Gastroesophageal sphincter (tissue), 4 donors: Measurements from ENCODE around the gene NFKB1. TPM values are rescaled to one million over a fixed set of nuclear protein-coding genes. Genes with fewer than 3 reads are reported as not detected.

Experiments
- ATAC-seq: fragments of 150-250 bp; one replicate; pipeline ENCODE4 v1.9.1; 2016; ENCODE audit warnings: mild to moderate bottlenecking, moderate library complexity
- H3K27ac ChIP-seq, 4 donors: fragments of 200-600 bp; sonication (generic) in 3 of 4; 1 replicate in 3 of 4; 2 replicates in 1 of 4; pipeline ENCODE4 v1.5.1; 2016 to 2019
- H3K27me3 ChIP-seq: fragments of 200-600 bp; sonication (generic); one replicate; pipeline ENCODE4 v1.5.1; 2019
- H3K36me3 ChIP-seq, 2 donors: fragments of 200-600 bp; sonication (generic); one replicate each; pipeline ENCODE4 v1.5.1; 2019; ENCODE audit warnings: control low read depth in 1 of 2
- H3K4me1 ChIP-seq, 3 donors: fragments of 200-600 bp; sonication (generic); 1 replicate in 2 of 3; 2 replicates in 1 of 3; pipeline ENCODE4 v1.5.1; 2016 to 2019; ENCODE audit warnings: control low read depth in 2 of 3
- H3K4me3 ChIP-seq, 2 donors: fragments of 200-600 bp; sonication (generic); one replicate each; pipeline ENCODE4 v1.5.1; 2019; ENCODE audit warnings: mild to moderate bottlenecking in 1 of 2, moderate library complexity in 1 of 2
- H3K9me3 ChIP-seq, 3 donors: fragments of 200-600 bp; sonication (generic); one replicate each; pipeline ENCODE4 v1.5.1; 2017 to 2019; ENCODE audit warnings: control low read depth in 2 of 3
- CTCF ChIP-seq, 4 experiments: fragments of 200-600 bp in 2 of 4; fragments of 450-650 bp in 2 of 4; sonication (generic) in 1 of 4; IDR thresholded peaks; one replicate each; pipeline ENCODE4 v1.5.1; 2017 to 2019; ENCODE audit warnings: antibody characterized with exemption in 4 of 4, mild to moderate bottlenecking in 2 of 4, moderate library complexity in 2 of 4
- EP300 ChIP-seq: sonication (generic); formaldehyde crosslinking; IDR thresholded peaks from one replicate; pipeline ENCODE4 v1.6.1; 2017; ENCODE audit warnings: antibody characterized with exemption, mild to moderate bottlenecking
- POLR2A ChIP-seq, 2 donors: fragments of 450-650 bp; IDR thresholded peaks; one replicate each; pipeline ENCODE4 v1.6.1; 2017; ENCODE audit warnings: antibody characterized with exemption in 2 of 2, mild to moderate bottlenecking in 2 of 2, moderate library complexity in 1 of 2
- POLR2AphosphoS5 ChIP-seq: sonication (generic); formaldehyde crosslinking; IDR thresholded peaks from one replicate; pipeline ENCODE4 v1.6.1; 2017; ENCODE audit warnings: antibody characterized with exemption
- WGBS, 2 donors: methylation state at CpG; one replicate each; pipeline ENCODE4 v1.1.5; 2018; ENCODE audit warnings: low coverage in 1 of 2; 5-methylcytosine and 5-hydroxymethylcytosine counted together
- total RNA-seq, 4 donors: library from RNA; depleted of rRNA; stranded (reverse); fragments of >200 nt; gene quantifications; one replicate each; pipeline ENCODE4 v1.1.0, GENCODE V29; 2016

NFKB1 gene
- total RNA-seq, 4 donors from 2014 or later: 27.6 to 50.1 (median 43.8) TPM

- no peaks in the 10 kb centered on the region for H3K27me3 ChIP-seq
- WGBS, 2 donors: 58 to 63% methylated on average over 2 of the region's 2 CpGs
These were observed 8.5 kb upstream of the NFKB1 start for GRCh38 chr4:102492531-102493241.

GRCh38 chr4:102493257-102493656, 7.9 kb upstream of the NFKB1 start:
- no peak for TF ChIP-seq POLR2A (IDR thresholded peaks at IDR 0.05)
- ATAC-seq: no peak
- Histone ChIP-seq H3K27ac (no peak overlapping the region), H3K4me3 (no peak overlapping the region), H3K36me3 (no peaks in the 10 kb centered on the region), H3K27me3 (no peaks in the 10 kb centered on the region), H3K4me1 (peaks cover 0 to 16% (median 4%) of the 10 kb centered on the region in 3 donors), H3K9me3 (no peaks in the 10 kb centered on the region)
- 85 to 100% methylated on average over 1 of the region's 1 CpG for WGBS, 2 donors

More at GRCh38 chr4:102492531-102493241, 8.5 kb upstream of the NFKB1 start:
- H3K27ac ChIP-seq: no peak overlapping the region
- ATAC-seq: no peak
- TF ChIP-seq EP300: no peak
- no peak for TF ChIP-seq POLR2AphosphoS5
- no peak for TF ChIP-seq CTCF (IDR thresholded peaks at IDR 0.05)
- H3K4me3 ChIP-seq: no peak overlapping the region
- H3K9me3 ChIP-seq: no peaks in the 10 kb centered on the region
- H3K4me1 ChIP-seq: peaks cover 0 to 16% (median 4%) of the 10 kb centered on the region in 3 donors
- no peaks in the 10 kb centered on the region for H3K36me3 ChIP-seq

GRCh38 chr4:102493794-102494193, 7.4 kb upstream of the NFKB1 start:
- TF ChIP-seq POLR2A (IDR thresholded peaks at IDR 0.05) (no peak), POLR2AphosphoS5 (no peak), EP300 (no peak), CTCF (IDR thresholded peaks at IDR 0.05) (no peak)
- ATAC-seq: no peak
- H3K9me3 ChIP-seq: no peaks in the 10 kb centered on the region
- no peaks in the 10 kb centered on the region for H3K27me3 ChIP-seq
- H3K36me3 ChIP-seq: no peaks in the 10 kb centered on the region
- 75 to 80% methylated on average over 1 of the region's 1 CpG for WGBS, 2 donors
- H3K27ac ChIP-seq: no peak overlapping the region
- H3K4me1 ChIP-seq: peaks cover 0 to 16% (median 4%) of the 10 kb centered on the region in 3 donors
- no peak overlapping the region for H3K4me3 ChIP-seq

- H3K9me3 ChIP-seq: no peaks in the 10 kb centered on the region
- no peak for ATAC-seq
- H3K27ac ChIP-seq: no peak overlapping the region
- H3K36me3 ChIP-seq: no peaks in the 10 kb centered on the region
- H3K4me1 ChIP-seq: peaks cover 2 to 22% (median 4%) of the 10 kb centered on the region in 3 donors
- WGBS, 2 donors: 82 to 100% methylated on average over 1 of the region's 1 CpG
- no peaks in the 10 kb centered on the region for H3K27me3 ChIP-seq
- no peak for TF ChIP-seq CTCF (IDR thresholded peaks at IDR 0.05)
- TF ChIP-seq POLR2A (IDR thresholded peaks at IDR 0.05): no peak
- TF ChIP-seq EP300: no peak
- TF ChIP-seq POLR2AphosphoS5: no peak
- no peak overlapping the region for H3K4me3 ChIP-seq
These were observed 6.6 kb upstream of the NFKB1 start for GRCh38 chr4:102494603-102495002.

- Histone ChIP-seq H3K36me3 (no peaks in the 10 kb centered on the region), H3K27ac (no peak overlapping the region), H3K4me1 (peaks cover 4 to 40% (median 10%) of the 10 kb centered on the region in 3 donors), H3K4me3 (no peak overlapping the region), H3K27me3 (no peaks in the 10 kb centered on the region), H3K9me3 (no peaks in the 10 kb centered on the region)
- no peak for ATAC-seq
- 94 to 96% methylated on average over 2 of the region's 2 CpGs for WGBS, 2 donors
- TF ChIP-seq CTCF (IDR thresholded peaks at IDR 0.05) (no peak), POLR2AphosphoS5 (no peak), POLR2A (IDR thresholded peaks at IDR 0.05) (no peak), EP300 (no peak)
These were observed 3.2 kb upstream of the NFKB1 start for GRCh38 chr4:102497986-102498385.
